Cardiac muscle cell (in vitro differentiated cells and primary cell): ENCODE data around the gene GNA12. TPM values are rescaled to one million over a fixed set of nuclear protein-coding genes. Genes with fewer than 3 reads are reported as not detected.
"Not testable (repeated sequence)": the region's sequence is repeated elsewhere in the genome, so short reads cannot be mapped to it uniquely, and the experiment has no call there.

Experiments used
- DNase-seq, 2 donors: peaks; one replicate each; pipeline versions ENCODE4 v3.0.0 to v3.0.0-alpha.2; 2010 to 2017; ENCODE audit warnings: low read depth in 1 of 2, low spot score in 1 of 2
- H3K27ac ChIP-seq: fragments of 200-600 bp; sonication (generic); 2 replicates; pipeline ENCODE4 v1.5.1; 2016
- H3K27me3 ChIP-seq: fragments of 200-600 bp; sonication (generic); 2 replicates; pipeline ENCODE4 v1.6.0; 2016; ENCODE audit warnings: control low read depth
- H3K36me3 ChIP-seq: fragments of 200-600 bp; sonication (generic); 2 replicates; pipeline ENCODE4 v1.5.1; 2016; ENCODE audit warnings: control low read depth
- H3K4me1 ChIP-seq: fragments of 200-600 bp; sonication (generic); 2 replicates; pipeline ENCODE4 v1.8.1; 2017; ENCODE audit warnings: low read depth, mild to moderate bottlenecking, mixed run types
- H3K4me3 ChIP-seq: fragments of 200-600 bp; sonication (generic); 2 replicates; pipeline ENCODE4 v1.5.1; 2016; ENCODE audit warnings: mild to moderate bottlenecking
- H3K9me3 ChIP-seq: fragments of 200-600 bp; sonication (generic); 2 replicates; pipeline ENCODE4 v1.5.1; 2017; ENCODE audit warnings: low read depth, mild to moderate bottlenecking, control low read depth
- CTCF ChIP-seq: IDR thresholded peaks from 2 replicates; pipeline ENCODE4 v1.5.1; 2012; ENCODE audit warnings: low read depth, mild to moderate bottlenecking, low read length
- polyA plus RNA-seq: library from polyadenylated mRNA; unstranded; fragments of >200 nt; fragmentation: Nextera tagmentation; extraction: Ambion mirVana; gene quantifications from 2 replicates; pipeline ENCODE4 v1.2.1, GENCODE V29; 2016
- total RNA-seq: library from RNA; depleted of rRNA; stranded (reverse); fragments of >200 nt; gene quantifications from 2 replicates; pipeline ENCODE4 v1.2.3, GENCODE V29; 2016

Gene GNA12
- total and polyA plus RNA-seq, 2 experiments from 2014 or later, result 54.4 to 59.1 TPM

- no peak overlapping the region for H3K4me3 ChIP-seq
- H3K9me3 ChIP-seq, result no peaks in the 10 kb centered on the region
- no peak for DNase-seq
- peaks cover 2% of the 10 kb centered on the region for H3K36me3 ChIP-seq
- H3K27me3 ChIP-seq, result no peaks in the 10 kb centered on the region
- peaks cover 13% of the 10 kb centered on the region for H3K4me1 ChIP-seq
- no peak for TF ChIP-seq CTCF
- no peak overlapping the region for H3K27ac ChIP-seq
These were observed 119.5 kb downstream of the GNA12 start for GRCh38 chr7:2724453-2725177.

GRCh38 chr7:2724036-2724435 lies 120.1 kb downstream of the GNA12 start:
- H3K9me3 ChIP-seq, DNase-seq, H3K4me3 ChIP-seq, H3K27me3 ChIP-seq, H3K27ac ChIP-seq, H3K36me3 ChIP-seq: not testable (repeated sequence)
- peaks cover 11% of the 10 kb centered on the region for H3K4me1 ChIP-seq

GRCh38 chr7:2723138-2723850 lies 120.8 kb downstream of the GNA12 start:
- H3K27ac ChIP-seq, result no peak overlapping the region

GRCh38 chr7:2722591-2722990 lies 121.5 kb downstream of the GNA12 start:
- H3K9me3 ChIP-seq, result no peaks in the 10 kb centered on the region
- peaks cover 2% of the 10 kb centered on the region for H3K36me3 ChIP-seq
- no peaks in the 10 kb centered on the region for H3K27me3 ChIP-seq
- TF ChIP-seq CTCF, result no peak
- H3K4me3 ChIP-seq, result no peak overlapping the region
- no peak for DNase-seq
- peaks cover 13% of the 10 kb centered on the region for H3K4me1 ChIP-seq
- H3K27ac ChIP-seq, result no peak overlapping the region

More at GRCh38 chr7:2723138-2723850, 120.8 kb downstream of the GNA12 start:
- no peak for DNase-seq
- Histone ChIP-seq H3K9me3 (no peaks in the 10 kb centered on the region), H3K4me1 (peaks cover 10% of the 10 kb centered on the region), H3K4me3 (no peak overlapping the region), H3K36me3 (peaks cover 2% of the 10 kb centered on the region), H3K27me3 (no peaks in the 10 kb centered on the region)
- TF ChIP-seq CTCF, result no peak

GRCh38 chr7:2721842-2722241 lies 122.3 kb downstream of the GNA12 start:
- H3K4me1 ChIP-seq, result peaks cover 21% of the 10 kb centered on the region
- H3K27me3 ChIP-seq, result no peaks in the 10 kb centered on the region
- H3K9me3 ChIP-seq, result no peaks in the 10 kb centered on the region
- DNase-seq, result no peak
- no peaks in the 10 kb centered on the region for H3K36me3 ChIP-seq
- TF ChIP-seq CTCF, result no peak
- H3K27ac ChIP-seq, result no peak overlapping the region
- no peak overlapping the region for H3K4me3 ChIP-seq

GRCh38 chr7:2720024-2720423 lies 124.1 kb downstream of the GNA12 start:
- Histone ChIP-seq H3K4me1 (peaks cover 39% of the 10 kb centered on the region), H3K9me3 (no peaks in the 10 kb centered on the region), H3K27me3 (no peaks in the 10 kb centered on the region), H3K36me3 (no peaks in the 10 kb centered on the region), H3K27ac (no peak overlapping the region), H3K4me3 (no peak overlapping the region)
- DNase-seq, result no peak
- TF ChIP-seq CTCF, result no peak
